Mammary epithelial cell (primary cell): Measurements from ENCODE around the gene WDR37.

Source experiments
- EZH2 ChIP-seq: IDR thresholded peaks from 2 replicates; pipeline ENCODE4 v1.6.1; 2012; ENCODE audit warnings: low read length, inconsistent platforms, borderline replicate concordance
- TF ChIP-seq, protein P1 (sequence below), 2 donors: IDR thresholded peaks in 1 of 2; conservative IDR thresholded peaks in 1 of 2; 2 replicates each; pipeline ENCODE4 v1.5.1; 2011 to 2012; ENCODE audit warnings: inconsistent platforms in 2 of 2, low read length in 2 of 2, mild to moderate bottlenecking in 2 of 2, control low read depth in 1 of 2, low read depth in 1 of 2; ENCODE audit not compliant: insufficient read depth in 1 of 2; ENCODE audit errors: extremely low read depth in 1 of 2

DNA sequence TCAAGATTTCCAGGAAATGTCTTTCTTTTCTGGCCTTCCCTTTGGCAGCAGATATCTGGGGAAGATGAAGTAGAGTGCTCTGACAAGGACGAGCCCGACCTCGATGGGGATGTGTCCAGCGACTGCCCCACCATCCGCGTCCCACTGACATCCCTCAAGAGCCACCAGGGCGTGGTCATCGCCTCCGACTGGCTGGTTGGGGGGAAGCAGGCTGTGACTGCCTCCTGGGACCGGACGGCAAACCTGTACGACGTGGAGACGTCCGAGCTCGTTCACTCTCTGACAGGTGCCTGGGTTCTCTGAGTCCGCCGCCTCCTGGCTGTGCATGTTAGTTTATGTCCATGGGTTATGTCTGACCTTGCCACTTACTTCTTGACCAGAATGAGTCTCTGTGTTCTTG, 47.4 kb downstream of the WDR37 start:
- TF ChIP-seq, protein P1, sequence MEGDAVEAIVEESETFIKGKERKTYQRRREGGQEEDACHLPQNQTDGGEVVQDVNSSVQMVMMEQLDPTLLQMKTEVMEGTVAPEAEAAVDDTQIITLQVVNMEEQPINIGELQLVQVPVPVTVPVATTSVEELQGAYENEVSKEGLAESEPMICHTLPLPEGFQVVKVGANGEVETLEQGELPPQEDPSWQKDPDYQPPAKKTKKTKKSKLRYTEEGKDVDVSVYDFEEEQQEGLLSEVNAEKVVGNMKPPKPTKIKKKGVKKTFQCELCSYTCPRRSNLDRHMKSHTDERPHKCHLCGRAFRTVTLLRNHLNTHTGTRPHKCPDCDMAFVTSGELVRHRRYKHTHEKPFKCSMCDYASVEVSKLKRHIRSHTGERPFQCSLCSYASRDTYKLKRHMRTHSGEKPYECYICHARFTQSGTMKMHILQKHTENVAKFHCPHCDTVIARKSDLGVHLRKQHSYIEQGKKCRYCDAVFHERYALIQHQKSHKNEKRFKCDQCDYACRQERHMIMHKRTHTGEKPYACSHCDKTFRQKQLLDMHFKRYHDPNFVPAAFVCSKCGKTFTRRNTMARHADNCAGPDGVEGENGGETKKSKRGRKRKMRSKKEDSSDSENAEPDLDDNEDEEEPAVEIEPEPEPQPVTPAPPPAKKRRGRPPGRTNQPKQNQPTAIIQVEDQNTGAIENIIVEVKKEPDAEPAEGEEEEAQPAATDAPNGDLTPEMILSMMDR (conservative IDR thresholded peaks at IDR 0.05 in 1 of 2, IDR thresholded peaks at IDR 0.05 in 1 of 2; ENCODE audit: extremely low read depth in 1 of 2, insufficient read depth in 1 of 2, low read depth in 1 of 2, low read length in 2 of 2) = no peak
- TF ChIP-seq EZH2 = no peak
